ENCODE measurements around the gene OPTC. TPM values are rescaled to one million over a fixed set of nuclear protein-coding genes. Genes with fewer than 3 reads are reported as not detected.

OPTC gene
- total and polyA plus RNA-seq, 2 of the 13 experiments (the other 11 are each of a cell fraction or from before 2014, with no cell fraction given): not detected

DNA sequence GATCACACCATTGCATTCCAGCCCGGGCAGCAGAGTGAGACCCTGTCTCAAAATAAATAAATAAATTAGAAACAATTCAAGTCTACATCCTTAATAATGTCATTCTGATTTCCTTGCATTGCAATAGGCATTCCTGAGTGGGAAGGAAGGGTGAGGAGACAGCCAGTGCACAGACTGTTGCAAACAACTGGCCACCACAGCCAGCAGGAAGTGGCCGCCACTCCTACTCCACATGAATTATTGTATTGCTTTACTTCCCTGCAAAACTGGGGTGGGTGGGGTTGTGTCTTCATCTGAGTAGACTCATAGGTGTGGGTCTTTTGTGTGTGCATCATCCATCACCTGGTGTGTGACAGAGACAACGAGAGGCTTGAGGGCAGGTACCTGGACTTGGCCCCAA lies 60.1 kb downstream of the OPTC start:
- Histone ChIP-seq H3K27me3 (ENCODE audit: control insufficient read depth in 1 of 2, insufficient read depth in 2 of 2, low read length in 2 of 2) (peaks cover 1 to 14% of the 10 kb centered on the region in 2 experiments; a peak in 2 of 5 replicates), H2AFZ (ENCODE audit: low read length) (no peak overlapping the region), H3K27ac (ENCODE audit: extremely low read length, insufficient read depth, low read length) (no peak overlapping the region), H3K36me3 (replicated peaks in 1 of 2; ENCODE audit: control insufficient read depth in 1 of 2, insufficient read depth in 2 of 2, low read length in 2 of 2) (no peaks in the 10 kb centered on the region), H3K9ac (ENCODE audit: insufficient read depth, low read depth, low read length) (no peak overlapping the region), H3K4me3 (replicated peaks in 1 of 3; ENCODE audit: insufficient read depth in 1 of 3, low read depth in 2 of 3, low read length in 3 of 3) (no peak overlapping the region), H3K9me3 (ENCODE audit: low read length) (no peaks in the 10 kb centered on the region), H3K79me2 (ENCODE audit: insufficient read depth, low read length) (no peaks in the 10 kb centered on the region), H4K20me1 (ENCODE audit: insufficient read depth, low read length) (no peaks in the 10 kb centered on the region), H3K4me1 (ENCODE audit: insufficient read depth, low read length) (no peaks in the 10 kb centered on the region), H3K4me2 (ENCODE audit: low read depth, low read length) (no peak overlapping the region)
- ChIA-PET CTCF (ENCODE audit: low intra/inter-chr PET ratio, low total read pairs) (no interaction called here), POLR2A (no interaction called here)
- BruUV-seq (replicated peaks): no TSS peak
- FAIRE-seq: no peak
- no peak for ATAC-seq
- TF ChIP-seq TEAD2 (CRISPR knock-in tag; IDR thresholded peaks at IDR 0.05) (no peak), HNF1B (CRISPR knock-in tag; IDR thresholded peaks at IDR 0.05) (no peak), PAWR (CRISPR knock-in tag; IDR thresholded peaks at IDR 0.05; ENCODE audit: borderline replicate concordance) (no peak), CSRNP1 (CRISPR knock-in tag; IDR thresholded peaks at IDR 0.05) (no peak), ZSCAN21 (CRISPR knock-in tag; IDR thresholded peaks at IDR 0.05; ENCODE audit: borderline replicate concordance) (no peak), IKZF4 (CRISPR knock-in tag; IDR thresholded peaks at IDR 0.05; ENCODE audit: borderline replicate concordance, low read depth, not compliant biosample characterization) (no peak)
- TF ChIP-seq, protein P1, sequence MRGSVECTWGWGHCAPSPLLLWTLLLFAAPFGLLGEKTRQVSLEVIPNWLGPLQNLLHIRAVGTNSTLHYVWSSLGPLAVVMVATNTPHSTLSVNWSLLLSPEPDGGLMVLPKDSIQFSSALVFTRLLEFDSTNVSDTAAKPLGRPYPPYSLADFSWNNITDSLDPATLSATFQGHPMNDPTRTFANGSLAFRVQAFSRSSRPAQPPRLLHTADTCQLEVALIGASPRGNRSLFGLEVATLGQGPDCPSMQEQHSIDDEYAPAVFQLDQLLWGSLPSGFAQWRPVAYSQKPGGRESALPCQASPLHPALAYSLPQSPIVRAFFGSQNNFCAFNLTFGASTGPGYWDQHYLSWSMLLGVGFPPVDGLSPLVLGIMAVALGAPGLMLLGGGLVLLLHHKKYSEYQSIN (CRISPR knock-in tag; IDR thresholded peaks at IDR 0.05; ENCODE audit: borderline replicate concordance): no peak
- TF ChIP-seq, protein P2, sequence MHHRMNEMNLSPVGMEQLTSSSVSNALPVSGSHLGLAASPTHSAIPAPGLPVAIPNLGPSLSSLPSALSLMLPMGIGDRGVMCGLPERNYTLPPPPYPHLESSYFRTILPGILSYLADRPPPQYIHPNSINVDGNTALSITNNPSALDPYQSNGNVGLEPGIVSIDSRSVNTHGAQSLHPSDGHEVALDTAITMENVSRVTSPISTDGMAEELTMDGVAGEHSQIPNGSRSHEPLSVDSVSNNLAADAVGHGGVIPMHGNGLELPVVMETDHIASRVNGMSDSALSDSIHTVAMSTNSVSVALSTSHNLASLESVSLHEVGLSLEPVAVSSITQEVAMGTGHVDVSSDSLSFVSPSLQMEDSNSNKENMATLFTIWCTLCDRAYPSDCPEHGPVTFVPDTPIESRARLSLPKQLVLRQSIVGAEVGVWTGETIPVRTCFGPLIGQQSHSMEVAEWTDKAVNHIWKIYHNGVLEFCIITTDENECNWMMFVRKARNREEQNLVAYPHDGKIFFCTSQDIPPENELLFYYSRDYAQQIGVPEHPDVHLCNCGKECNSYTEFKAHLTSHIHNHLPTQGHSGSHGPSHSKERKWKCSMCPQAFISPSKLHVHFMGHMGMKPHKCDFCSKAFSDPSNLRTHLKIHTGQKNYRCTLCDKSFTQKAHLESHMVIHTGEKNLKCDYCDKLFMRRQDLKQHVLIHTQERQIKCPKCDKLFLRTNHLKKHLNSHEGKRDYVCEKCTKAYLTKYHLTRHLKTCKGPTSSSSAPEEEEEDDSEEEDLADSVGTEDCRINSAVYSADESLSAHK (CRISPR knock-in tag; IDR thresholded peaks at IDR 0.05; ENCODE audit: borderline replicate concordance): no peak
- TF ChIP-seq, protein P3, sequence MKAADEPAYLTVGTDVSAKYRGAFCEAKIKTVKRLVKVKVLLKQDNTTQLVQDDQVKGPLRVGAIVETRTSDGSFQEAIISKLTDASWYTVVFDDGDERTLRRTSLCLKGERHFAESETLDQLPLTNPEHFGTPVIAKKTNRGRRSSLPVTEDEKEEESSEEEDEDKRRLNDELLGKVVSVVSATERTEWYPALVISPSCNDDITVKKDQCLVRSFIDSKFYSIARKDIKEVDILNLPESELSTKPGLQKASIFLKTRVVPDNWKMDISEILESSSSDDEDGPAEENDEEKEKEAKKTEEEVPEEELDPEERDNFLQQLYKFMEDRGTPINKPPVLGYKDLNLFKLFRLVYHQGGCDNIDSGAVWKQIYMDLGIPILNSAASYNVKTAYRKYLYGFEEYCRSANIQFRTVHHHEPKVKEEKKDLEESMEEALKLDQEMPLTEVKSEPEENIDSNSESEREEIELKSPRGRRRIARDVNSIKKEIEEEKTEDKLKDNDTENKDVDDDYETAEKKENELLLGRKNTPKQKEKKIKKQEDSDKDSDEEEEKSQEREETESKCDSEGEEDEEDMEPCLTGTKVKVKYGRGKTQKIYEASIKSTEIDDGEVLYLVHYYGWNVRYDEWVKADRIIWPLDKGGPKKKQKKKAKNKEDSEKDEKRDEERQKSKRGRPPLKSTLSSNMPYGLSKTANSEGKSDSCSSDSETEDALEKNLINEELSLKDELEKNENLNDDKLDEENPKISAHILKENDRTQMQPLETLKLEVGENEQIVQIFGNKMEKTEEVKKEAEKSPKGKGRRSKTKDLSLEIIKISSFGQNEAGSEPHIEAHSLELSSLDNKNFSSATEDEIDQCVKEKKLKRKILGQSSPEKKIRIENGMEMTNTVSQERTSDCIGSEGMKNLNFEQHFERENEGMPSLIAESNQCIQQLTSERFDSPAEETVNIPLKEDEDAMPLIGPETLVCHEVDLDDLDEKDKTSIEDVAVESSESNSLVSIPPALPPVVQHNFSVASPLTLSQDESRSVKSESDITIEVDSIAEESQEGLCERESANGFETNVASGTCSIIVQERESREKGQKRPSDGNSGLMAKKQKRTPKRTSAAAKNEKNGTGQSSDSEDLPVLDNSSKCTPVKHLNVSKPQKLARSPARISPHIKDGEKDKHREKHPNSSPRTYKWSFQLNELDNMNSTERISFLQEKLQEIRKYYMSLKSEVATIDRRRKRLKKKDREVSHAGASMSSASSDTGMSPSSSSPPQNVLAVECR (CRISPR knock-in tag; IDR thresholded peaks at IDR 0.05; ENCODE audit: borderline replicate concordance): no peak
- in situ Hi-C loops (cut with HindIII; ENCODE audit: extremely low pct_ligation_motif_present, low pct_unique_long_range_greater_than_20kb): no loop called here
- no peak for DNase-seq (ENCODE audit: low spot score)
- 53% methylated on average over 3 of the region's 3 CpGs for WGBS (ENCODE audit: low lambda C conversion rate)
- intact Hi-C loops (cut with micrococcal nuclease; ENCODE audit: unreplicated experiment): no loop called here

Data from HepG2 (cell line).